Cardiac muscle cell (in vitro differentiated cells and primary cell): ENCODE measurements around the gene ABCC2. TPM values are rescaled to one million over a fixed set of nuclear protein-coding genes. Genes with fewer than 3 reads are reported as not detected.
A peak's percentile ranks its signal among the peaks of the same experiment; 100 is the strongest.

ENCODE experiments used
- DNase-seq, 2 donors: peaks; one replicate each; pipeline versions ENCODE4 v3.0.0 to v3.0.0-alpha.2; 2010 to 2017; ENCODE audit warnings: low read depth in 1 of 2, low spot score in 1 of 2
- H3K27ac ChIP-seq: fragments of 200-600 bp; sonication (generic); 2 replicates; pipeline ENCODE4 v1.5.1; 2016
- H3K27me3 ChIP-seq: fragments of 200-600 bp; sonication (generic); 2 replicates; pipeline ENCODE4 v1.6.0; 2016; ENCODE audit warnings: control low read depth
- H3K36me3 ChIP-seq: fragments of 200-600 bp; sonication (generic); 2 replicates; pipeline ENCODE4 v1.5.1; 2016; ENCODE audit warnings: control low read depth
- H3K4me1 ChIP-seq: fragments of 200-600 bp; sonication (generic); 2 replicates; pipeline ENCODE4 v1.8.1; 2017; ENCODE audit warnings: low read depth, mild to moderate bottlenecking, mixed run types
- H3K4me3 ChIP-seq: fragments of 200-600 bp; sonication (generic); 2 replicates; pipeline ENCODE4 v1.5.1; 2016; ENCODE audit warnings: mild to moderate bottlenecking
- H3K9me3 ChIP-seq: fragments of 200-600 bp; sonication (generic); 2 replicates; pipeline ENCODE4 v1.5.1; 2017; ENCODE audit warnings: low read depth, mild to moderate bottlenecking, control low read depth
- polyA plus RNA-seq: library from polyadenylated mRNA; unstranded; fragments of >200 nt; fragmentation: Nextera tagmentation; extraction: Ambion mirVana; gene quantifications from 2 replicates; pipeline ENCODE4 v1.2.1, GENCODE V29; 2016
- total RNA-seq: library from RNA; depleted of rRNA; stranded (reverse); fragments of >200 nt; gene quantifications from 2 replicates; pipeline ENCODE4 v1.2.3, GENCODE V29; 2016
- TF ChIP-seq, protein P1 (sequence below): IDR thresholded peaks from 2 replicates; pipeline ENCODE4 v1.5.1; 2012; ENCODE audit warnings: low read depth, mild to moderate bottlenecking, low read length

Gene ABCC2
- total and polyA plus RNA-seq, 2 experiments from 2014 or later, result 0.12 to 0.86 TPM

DNA sequence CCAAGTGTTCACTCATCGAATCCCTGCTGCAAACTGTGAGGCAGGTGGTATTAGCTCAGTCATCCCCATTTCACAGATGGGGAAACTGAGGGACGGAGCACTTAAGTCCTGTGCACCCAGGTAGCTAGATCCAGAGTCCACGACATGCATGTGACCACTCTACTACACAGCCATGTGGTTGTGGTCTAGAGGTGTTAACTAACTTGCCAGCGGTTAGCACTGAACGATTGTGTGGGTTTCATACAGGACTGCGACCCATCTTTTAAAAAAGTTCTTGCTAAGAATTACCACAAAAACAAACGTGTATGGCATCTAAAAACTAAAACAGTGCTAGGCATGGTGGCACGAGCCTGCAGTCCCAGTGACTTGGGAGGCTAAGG, 16.1 kb upstream of the ABCC2 start:
- Histone ChIP-seq H3K4me1 (peaks cover 17% of the 10 kb centered on the region), H3K27me3 (no peaks in the 10 kb centered on the region), H3K36me3 (no peaks in the 10 kb centered on the region), H3K4me3 (no peak overlapping the region), H3K27ac (no peak overlapping the region), H3K9me3 (no peaks in the 10 kb centered on the region)
- TF ChIP-seq, protein P1, sequence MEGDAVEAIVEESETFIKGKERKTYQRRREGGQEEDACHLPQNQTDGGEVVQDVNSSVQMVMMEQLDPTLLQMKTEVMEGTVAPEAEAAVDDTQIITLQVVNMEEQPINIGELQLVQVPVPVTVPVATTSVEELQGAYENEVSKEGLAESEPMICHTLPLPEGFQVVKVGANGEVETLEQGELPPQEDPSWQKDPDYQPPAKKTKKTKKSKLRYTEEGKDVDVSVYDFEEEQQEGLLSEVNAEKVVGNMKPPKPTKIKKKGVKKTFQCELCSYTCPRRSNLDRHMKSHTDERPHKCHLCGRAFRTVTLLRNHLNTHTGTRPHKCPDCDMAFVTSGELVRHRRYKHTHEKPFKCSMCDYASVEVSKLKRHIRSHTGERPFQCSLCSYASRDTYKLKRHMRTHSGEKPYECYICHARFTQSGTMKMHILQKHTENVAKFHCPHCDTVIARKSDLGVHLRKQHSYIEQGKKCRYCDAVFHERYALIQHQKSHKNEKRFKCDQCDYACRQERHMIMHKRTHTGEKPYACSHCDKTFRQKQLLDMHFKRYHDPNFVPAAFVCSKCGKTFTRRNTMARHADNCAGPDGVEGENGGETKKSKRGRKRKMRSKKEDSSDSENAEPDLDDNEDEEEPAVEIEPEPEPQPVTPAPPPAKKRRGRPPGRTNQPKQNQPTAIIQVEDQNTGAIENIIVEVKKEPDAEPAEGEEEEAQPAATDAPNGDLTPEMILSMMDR, result no peak
- no peak for DNase-seq

DNA sequence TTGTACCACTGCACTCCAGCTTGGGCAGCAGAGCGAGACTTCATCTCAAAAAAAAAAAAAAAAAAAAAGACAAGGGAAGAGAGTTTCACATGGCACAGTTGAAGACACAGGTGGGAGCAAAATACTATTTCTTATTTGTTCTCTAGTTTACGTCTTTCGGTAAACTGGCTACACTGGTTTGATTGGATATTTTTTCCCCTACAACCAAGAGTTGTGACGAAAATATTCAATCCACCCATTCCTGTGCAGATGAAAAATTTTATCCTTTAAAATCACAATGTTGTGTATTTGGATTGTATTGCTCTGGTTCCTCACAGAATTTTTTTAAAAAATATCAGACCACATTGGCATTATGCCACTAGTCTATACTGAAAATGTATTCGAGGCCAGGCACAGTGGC, 14.5 kb upstream of the ABCC2 start:
- no peaks in the 10 kb centered on the region for H3K36me3 ChIP-seq
- no peak overlapping the region for H3K27ac ChIP-seq
- DNase-seq, result no peak
- no peaks in the 10 kb centered on the region for H3K9me3 ChIP-seq
- H3K4me3 ChIP-seq, result no peak overlapping the region
- peaks cover 13% of the 10 kb centered on the region for H3K4me1 ChIP-seq
- TF ChIP-seq, protein P1, result no peak
- no peaks in the 10 kb centered on the region for H3K27me3 ChIP-seq

DNA sequence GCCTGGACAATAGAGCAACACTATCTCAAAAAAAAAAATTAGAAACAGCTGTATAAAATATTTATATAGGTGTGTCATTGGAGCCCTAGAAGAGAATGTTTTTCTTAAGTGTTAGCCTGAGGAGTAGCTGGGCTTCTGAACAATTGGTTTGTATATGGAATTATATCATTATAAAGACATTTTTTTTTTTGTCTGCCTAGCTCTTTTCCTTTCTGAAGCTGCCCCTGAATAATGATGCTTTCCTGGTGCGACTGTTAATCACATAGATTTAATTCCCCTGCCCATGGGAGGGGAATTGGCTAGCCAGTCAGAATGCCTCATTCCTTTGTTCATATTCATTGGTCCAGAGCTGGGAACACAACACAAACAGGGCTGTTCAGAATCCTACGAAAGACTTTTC, 13.9 kb upstream of the ABCC2 start:
- Histone ChIP-seq H3K4me3 (no peak overlapping the region), H3K27me3 (no peaks in the 10 kb centered on the region), H3K36me3 (no peaks in the 10 kb centered on the region), H3K4me1 (peaks cover 13% of the 10 kb centered on the region), H3K9me3 (no peaks in the 10 kb centered on the region), H3K27ac (no peak overlapping the region)
- no peak for DNase-seq
- TF ChIP-seq, protein P1, result no peak

DNA sequence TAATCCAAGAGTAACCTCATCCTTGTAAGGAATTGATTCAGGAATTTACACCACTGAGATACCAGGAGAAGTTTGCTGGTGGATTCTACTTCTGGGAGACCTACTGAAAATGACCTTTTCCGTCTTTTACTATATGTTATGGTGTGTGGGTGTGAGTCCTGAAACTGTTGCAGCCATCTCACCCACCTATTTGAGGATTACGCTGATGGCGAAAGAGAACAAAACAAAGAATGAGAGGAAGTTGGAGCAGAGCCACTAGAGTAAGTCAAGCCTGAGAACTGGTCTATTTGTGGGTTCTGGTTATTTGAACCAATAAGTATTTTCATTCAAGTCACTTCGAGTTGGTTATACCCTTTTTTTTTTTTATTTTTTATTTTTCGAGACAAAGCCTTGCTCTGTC, 12.7 kb upstream of the ABCC2 start:
- H3K9me3 ChIP-seq, result no peaks in the 10 kb centered on the region
- no peaks in the 10 kb centered on the region for H3K36me3 ChIP-seq
- peaks cover 13% of the 10 kb centered on the region for H3K4me1 ChIP-seq
- no peak overlapping the region for H3K27ac ChIP-seq
- no peaks in the 10 kb centered on the region for H3K27me3 ChIP-seq
- H3K4me3 ChIP-seq, result no peak overlapping the region
- TF ChIP-seq, protein P1, result no peak
- DNase-seq, result no peak

DNA sequence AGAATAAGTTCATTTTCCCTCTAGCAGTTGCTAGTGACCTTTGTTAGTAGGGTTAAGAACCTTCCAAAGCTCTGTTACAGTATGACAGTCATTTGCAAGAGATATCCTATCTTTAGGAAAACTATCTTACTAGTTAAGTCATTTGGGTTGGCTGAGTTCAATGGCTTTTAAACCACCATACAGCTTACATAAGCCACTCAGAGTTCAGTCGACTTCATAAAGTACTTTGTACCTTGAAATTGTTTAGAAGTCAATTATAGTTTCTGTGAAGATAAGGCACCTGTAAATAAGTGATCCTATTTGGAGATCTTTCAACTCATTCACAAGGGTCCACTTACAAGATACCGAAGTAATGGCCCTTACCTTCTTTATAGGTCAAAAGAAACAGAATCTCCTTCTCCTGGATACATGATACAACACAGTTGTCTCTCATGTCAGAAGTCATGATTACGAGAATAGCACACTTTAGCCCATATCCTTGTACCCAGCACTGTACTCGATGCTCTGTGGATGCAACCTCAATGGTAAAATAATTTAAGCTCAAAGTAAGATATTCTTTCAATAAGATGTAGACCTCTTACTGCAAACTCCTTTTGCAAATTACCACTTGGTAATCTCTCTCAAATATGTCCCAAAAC, 11.9 kb upstream of the ABCC2 start:
- H3K27ac ChIP-seq, result no peak overlapping the region
- DNase-seq, result peak in 1 of 2 donors; percentile 37
- no peaks in the 10 kb centered on the region for H3K9me3 ChIP-seq
- TF ChIP-seq, protein P1, result no peak
- H3K4me3 ChIP-seq, result no peak overlapping the region
- no peaks in the 10 kb centered on the region for H3K27me3 ChIP-seq
- no peaks in the 10 kb centered on the region for H3K36me3 ChIP-seq
- H3K4me1 ChIP-seq, result peaks cover 13% of the 10 kb centered on the region

DNA sequence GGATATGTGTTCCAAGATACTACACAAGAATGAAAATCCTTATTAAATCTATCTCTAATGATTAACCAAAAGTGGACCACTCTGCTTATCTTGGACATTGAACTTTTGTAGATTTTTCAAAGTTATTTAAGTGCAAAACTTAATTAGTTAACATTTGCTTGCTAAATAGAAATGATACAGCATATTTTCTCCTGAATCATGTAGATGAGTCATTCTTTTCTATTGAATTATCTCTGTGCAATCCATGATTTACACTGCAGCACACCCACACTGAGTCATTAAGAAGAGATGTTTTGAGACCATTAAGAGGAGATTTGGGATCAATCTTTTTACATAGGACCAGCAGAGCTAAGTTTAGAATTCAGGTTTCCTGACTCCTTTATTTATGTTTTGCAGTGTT, 6.6 kb upstream of the ABCC2 start:
- Histone ChIP-seq H3K4me1 (peaks cover 10% of the 10 kb centered on the region), H3K9me3 (no peaks in the 10 kb centered on the region), H3K4me3 (no peak overlapping the region), H3K36me3 (no peaks in the 10 kb centered on the region), H3K27me3 (no peaks in the 10 kb centered on the region), H3K27ac (no peak overlapping the region)
- peak in 1 of 2 donors; percentile 76 for DNase-seq
- TF ChIP-seq, protein P1, result no peak
